ENCODE measurements around the gene OS9. TPM values are rescaled to one million over a fixed set of nuclear protein-coding genes. Genes with fewer than 3 reads are reported as not detected.

Gene OS9
- total RNA-seq, 4 donors from 2014 or later, result 120 to 390 (median 277) TPM

DNA sequence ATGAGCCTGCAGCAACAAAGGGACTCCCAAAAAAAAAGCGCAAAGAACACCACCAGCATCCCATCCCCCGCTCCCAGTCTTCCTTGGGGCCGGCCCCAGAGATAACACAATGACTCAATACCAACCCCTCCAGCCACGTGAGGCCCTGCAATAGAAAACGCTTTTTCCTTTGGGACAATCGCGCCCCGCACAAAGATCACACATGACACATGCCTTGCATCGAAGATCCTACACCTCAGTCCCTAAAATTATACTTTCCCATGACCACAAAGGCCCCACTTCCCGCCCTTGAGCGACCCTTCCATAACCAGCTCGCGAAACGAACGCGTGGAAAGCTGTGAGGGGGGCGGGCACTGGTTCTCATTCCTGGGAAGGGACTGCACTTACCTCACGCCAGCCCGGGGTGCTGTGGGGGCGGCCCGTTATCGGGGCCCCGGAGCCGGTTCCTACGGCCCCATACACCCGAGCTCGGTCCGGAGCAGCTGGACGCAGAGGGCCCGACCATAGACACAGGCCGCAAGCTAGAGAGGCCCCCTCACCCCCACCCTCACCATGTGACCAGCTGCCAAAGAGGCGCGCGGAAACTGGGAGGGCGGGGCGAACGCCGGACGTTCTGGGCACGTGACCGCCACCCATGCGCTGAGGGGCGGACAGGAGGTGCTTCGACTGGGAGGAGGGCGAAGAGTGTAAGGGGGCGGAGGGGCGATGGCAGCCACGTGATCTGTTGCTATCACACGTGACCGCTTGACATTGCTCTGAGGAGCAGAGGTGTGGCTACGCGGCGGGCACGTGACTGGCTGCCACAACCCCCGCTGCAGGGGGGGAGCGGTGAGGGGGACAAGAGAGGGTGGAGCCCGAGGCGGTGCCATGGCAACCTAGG is 58.1 kb downstream of the OS9 start, which contains the start of gene CDK4:
Gene CDK4 (minus strand): TSS at position 523 of the 880 bp plus-strand sequence. CDS start 593 bp downstream, outside the sequence.
- TF ChIP-seq CTCF (IDR thresholded peaks at IDR 0.05; ENCODE audit: low read depth), result no peak

GRCh38 chr12:57752668-57753000 is 58.7 kb downstream of the OS9 start:
- TF ChIP-seq CTCF (IDR thresholded peaks at IDR 0.05; ENCODE audit: low read depth), result no peak

GRCh38 chr12:57753756-57754337 is 59.9 kb downstream of the OS9 start:
- TF ChIP-seq CTCF (IDR thresholded peaks at IDR 0.05; ENCODE audit: low read depth), result no peak

DNA sequence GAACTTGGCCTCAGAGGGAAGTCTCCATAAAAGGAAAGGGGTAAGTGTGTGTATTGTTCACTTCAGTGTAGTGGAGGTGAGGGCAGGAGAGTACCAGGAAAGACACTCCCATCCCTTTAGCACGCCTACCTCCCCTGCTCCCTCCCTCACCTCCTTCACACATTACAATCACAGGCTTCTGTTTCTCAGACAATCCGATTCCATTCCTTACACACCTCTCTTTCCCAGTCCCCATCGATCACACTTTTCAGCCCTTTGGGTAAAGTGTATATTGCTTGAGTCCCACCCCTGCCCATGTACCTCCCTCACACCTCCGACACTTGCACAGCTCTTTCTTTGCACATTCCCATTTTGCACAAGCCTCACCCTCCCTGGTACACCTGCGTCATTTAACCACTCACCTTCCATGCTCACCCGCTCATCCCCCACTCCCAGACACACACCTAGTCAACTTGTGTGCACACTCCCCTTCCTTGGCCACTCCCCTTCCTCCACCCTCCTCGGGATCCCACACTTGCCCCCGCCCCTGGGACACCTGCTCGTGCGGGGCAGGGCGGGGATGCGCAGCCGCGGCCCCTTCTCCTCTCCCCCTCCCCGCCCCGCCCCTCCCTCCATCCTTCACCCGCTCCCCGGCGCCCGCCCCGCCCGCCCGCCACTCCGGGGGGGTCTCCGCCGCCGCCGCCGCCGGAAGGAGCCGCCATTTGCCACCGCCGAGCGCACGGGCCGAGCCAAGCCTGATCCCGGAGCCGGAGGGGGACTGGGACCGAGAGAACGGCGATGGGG is 60.7 kb downstream of the OS9 start, which contains the start of gene MARCHF9:
Gene MARCHF9 (plus strand): TSS at position 693 of the 783 bp plus-strand sequence. CDS start 426 bp downstream, outside the sequence.
- no peak for TF ChIP-seq CTCF (IDR thresholded peaks at IDR 0.05; ENCODE audit: low read depth)

- no peak for TF ChIP-seq CTCF (IDR thresholded peaks at IDR 0.05; ENCODE audit: low read depth)
Measured at GRCh38 chr12:57755194-57755453, 61.2 kb downstream of the OS9 start.

DNA sequence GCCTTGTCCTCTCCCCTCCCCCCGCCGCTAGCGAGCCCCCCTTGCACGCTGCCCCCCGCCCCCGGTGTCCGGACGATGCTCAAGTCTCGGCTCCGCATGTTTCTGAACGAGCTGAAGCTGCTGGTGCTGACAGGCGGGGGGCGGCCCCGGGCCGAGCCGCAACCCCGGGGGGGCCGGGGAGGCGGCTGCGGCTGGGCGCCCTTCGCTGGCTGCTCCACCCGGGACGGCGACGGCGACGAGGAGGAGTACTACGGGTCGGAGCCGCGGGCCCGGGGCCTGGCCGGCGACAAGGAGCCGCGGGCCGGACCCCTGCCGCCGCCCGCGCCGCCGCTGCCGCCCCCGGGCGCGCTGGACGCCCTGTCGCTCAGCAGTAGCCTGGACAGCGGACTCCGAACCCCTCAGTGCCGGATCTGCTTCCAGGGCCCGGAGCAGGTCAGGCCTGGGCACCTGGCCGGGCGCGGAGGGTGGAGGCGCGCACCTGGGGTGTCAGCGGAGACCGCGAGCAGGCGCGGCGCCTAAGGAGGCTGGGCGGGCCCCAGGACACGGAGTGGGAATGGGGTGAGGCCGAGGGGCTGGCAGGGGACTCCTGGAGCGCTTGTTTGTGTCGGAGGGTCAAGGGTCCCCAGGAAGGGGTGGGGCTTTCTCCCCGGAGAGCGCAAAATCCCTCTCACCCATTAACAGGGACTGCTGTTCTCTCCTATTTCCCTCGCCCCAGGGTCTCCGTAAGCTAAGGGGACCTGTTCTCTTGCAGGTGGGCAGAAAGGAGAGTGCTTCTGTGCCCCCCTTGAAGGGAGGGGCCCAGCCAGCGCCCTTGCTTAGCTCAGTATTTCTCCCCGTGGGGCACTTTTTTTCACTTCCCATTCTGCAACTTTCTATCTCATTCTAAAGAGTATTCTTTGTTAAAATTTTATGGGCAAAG is 61.8 kb downstream of the OS9 start:
- TF ChIP-seq CTCF (IDR thresholded peaks at IDR 0.05; ENCODE audit: low read depth), result no peak
